ENCODE measurements around the gene TTC12. TPM values are rescaled to one million over a fixed set of nuclear protein-coding genes. Genes with fewer than 3 reads are reported as not detected.

The TTC12 gene
- total RNA-seq, 2 donors from 2014 or later, result 21.6 TPM

- Histone ChIP-seq H3K27ac (no peak overlapping the region), H3K4me3 (no peak overlapping the region), H3K27me3 (replicated peaks; ENCODE audit: insufficient read depth) (no peaks in the 10 kb centered on the region), H3K9me3 (no peaks in the 10 kb centered on the region), H3K36me3 (no peaks in the 10 kb centered on the region), H3K4me1 (replicated peaks) (peaks cover under 1% of the 10 kb centered on the region)
- no peak for TF ChIP-seq POLR2A (IDR thresholded peaks at IDR 0.05)
- TF ChIP-seq CTCF (IDR thresholded peaks at IDR 0.05), result no peak
- TF ChIP-seq POLR2AphosphoS5 (IDR thresholded peaks at IDR 0.05), result no peak
- intact Hi-C loops (cut with DNase I), result loop anchor here (5.0 kb wide), 1 partner anchor 76 kb away; the partner anchor contains the start of gene ANKK1
- DNase-seq (ENCODE audit: low spot score), result no peak
- 81% methylated on average over 1 of the region's 1 CpG for WGBS
Measured at GRCh38 chr11:113311536-113311935, 2.8 kb upstream of the TTC12 start.

- H3K27ac ChIP-seq, result peak overlapping the region; percentile 85 to 89
- no peaks in the 10 kb centered on the region for H3K9me3 ChIP-seq
- no peak for DNase-seq (ENCODE audit: low spot score)
- 67% methylated on average over 3 of the region's 3 CpGs for whole genome bisulfite sequencing
- peaks cover 4% of the 10 kb centered on the region for H3K4me1 ChIP-seq (replicated peaks)
- no peaks in the 10 kb centered on the region for H3K36me3 ChIP-seq
- intact Hi-C loops (cut with DNase I), result loop anchor here (5.0 kb wide), 1 partner anchor 74 kb away; the partner anchor contains the start of gene ANKK1
- H3K27me3 ChIP-seq (replicated peaks; ENCODE audit: insufficient read depth), result no peaks in the 10 kb centered on the region
- no peak overlapping the region for H3K4me3 ChIP-seq
- TF ChIP-seq POLR2A (IDR thresholded peaks at IDR 0.05) (no peak), CTCF (IDR thresholded peaks at IDR 0.05) (no peak), POLR2AphosphoS5 (IDR thresholded peaks at IDR 0.05) (no peak)
Measured at GRCh38 chr11:113313601-113314000, 782 bp upstream of the TTC12 start.

GRCh38 chr11:113314065-113314388, 356 bp upstream of the TTC12 start:
- H3K36me3 ChIP-seq, result no peaks in the 10 kb centered on the region
- no peaks in the 10 kb centered on the region for H3K9me3 ChIP-seq
- TF ChIP-seq POLR2AphosphoS5 (IDR thresholded peaks at IDR 0.05), result no peak
- no peak for TF ChIP-seq POLR2A (IDR thresholded peaks at IDR 0.05)
- TF ChIP-seq CTCF (IDR thresholded peaks at IDR 0.05), result no peak
- peak overlapping the region; percentile 54 to 72 for H3K4me3 ChIP-seq
- WGBS, result 4% methylated on average over 4 of the region's 9 CpGs
- peak overlapping the region; percentile 85 to 89 for H3K27ac ChIP-seq
- no peaks in the 10 kb centered on the region for H3K27me3 ChIP-seq (replicated peaks; ENCODE audit: insufficient read depth)
- intact Hi-C loops (cut with DNase I), result loop anchor here (2.0 to 5.0 kb wide), 2 partner anchors 73 to 305 kb away; partner anchors contain the start of gene ANKK1
- H3K4me1 ChIP-seq (replicated peaks), result peaks cover 4% of the 10 kb centered on the region
- DNase-seq (ENCODE audit: low spot score), result no peak

- no peak for DNase-seq (ENCODE audit: low spot score)
- Histone ChIP-seq H3K27ac (peak overlapping the region; percentile 85 to 89), H3K36me3 (no peaks in the 10 kb centered on the region), H3K27me3 (replicated peaks; ENCODE audit: insufficient read depth) (no peaks in the 10 kb centered on the region), H3K4me1 (replicated peaks) (peaks cover 4% of the 10 kb centered on the region), H3K9me3 (no peaks in the 10 kb centered on the region), H3K4me3 (no peak overlapping the region)
- WGBS, result 15% methylated on average over 6 of the region's 6 CpGs
- TF ChIP-seq POLR2A (IDR thresholded peaks at IDR 0.05), result no peak
- TF ChIP-seq CTCF (IDR thresholded peaks at IDR 0.05), result no peak
- TF ChIP-seq POLR2AphosphoS5 (IDR thresholded peaks at IDR 0.05), result no peak
- intact Hi-C loops (cut with DNase I), result loop anchor here (2.0 kb wide), 1 partner anchor 303 kb away; no protein-coding TSS in a partner anchor
Measured at GRCh38 chr11:113315811-113316210, 1.4 kb downstream of the TTC12 start.

- intact Hi-C loops (cut with DNase I), result no loop called here
- H3K4me1 ChIP-seq (replicated peaks), result peaks cover 4% of the 10 kb centered on the region
- 21% methylated on average over 1 of the region's 1 CpG for WGBS
Measured at GRCh38 chr11:113316256-113316655, 1.9 kb downstream of the TTC12 start.

More at GRCh38 chr11:113316256-113316655, 1.9 kb downstream of the TTC12 start:
- no peak for TF ChIP-seq CTCF (IDR thresholded peaks at IDR 0.05)
- TF ChIP-seq POLR2A (IDR thresholded peaks at IDR 0.05), result no peak
- no peak for TF ChIP-seq POLR2AphosphoS5 (IDR thresholded peaks at IDR 0.05)
- no peak for DNase-seq (ENCODE audit: low spot score)
- Histone ChIP-seq H3K27me3 (replicated peaks; ENCODE audit: insufficient read depth) (no peaks in the 10 kb centered on the region), H3K9me3 (no peaks in the 10 kb centered on the region), H3K36me3 (no peaks in the 10 kb centered on the region), H3K4me3 (no peak overlapping the region), H3K27ac (peak overlapping the region; percentile 85 to 89)

All from prostate gland (tissue), 2 donors.